ENCODE measurements around the gene LRRC37A.
"Not testable (repeated sequence)": the region's sequence is repeated elsewhere in the genome, so short reads cannot be mapped to it uniquely, and the experiment has no call there.

LRRC37A gene

GRCh38 chr17:46294831-46295230 lies at the start of gene LRRC37A:
LRRC37A (plus strand) TSS chr17:46295131; CDS start chr17:46295134, 3 bp downstream.
- H3K27me3 ChIP-seq (ENCODE audit: insufficient read depth, insufficient read length); H3K4me1 ChIP-seq (ENCODE audit: insufficient read depth, insufficient read length); H3K4me3 ChIP-seq (ENCODE audit: insufficient read length, low read depth); H3K9me3 ChIP-seq (ENCODE audit: insufficient read depth, low read length); H3K36me3 ChIP-seq (ENCODE audit: insufficient read depth, insufficient read length, low read length); DNase-seq (ENCODE audit: low read depth, low spot score); H3K9ac ChIP-seq (ENCODE audit: insufficient read length, low read depth): not testable (repeated sequence)

- not testable (repeated sequence) for H3K9me3 ChIP-seq (ENCODE audit: insufficient read depth, low read length); H3K4me1 ChIP-seq (ENCODE audit: insufficient read depth, insufficient read length); H3K9ac ChIP-seq (ENCODE audit: insufficient read length, low read depth); H3K27me3 ChIP-seq (ENCODE audit: insufficient read depth, insufficient read length); H3K36me3 ChIP-seq (ENCODE audit: insufficient read depth, insufficient read length, low read length); DNase-seq (ENCODE audit: low read depth, low spot score); H3K4me3 ChIP-seq (ENCODE audit: insufficient read length, low read depth)
Measured at GRCh38 chr17:46249153-46249552, 45.8 kb upstream of the LRRC37A start.

DNA sequence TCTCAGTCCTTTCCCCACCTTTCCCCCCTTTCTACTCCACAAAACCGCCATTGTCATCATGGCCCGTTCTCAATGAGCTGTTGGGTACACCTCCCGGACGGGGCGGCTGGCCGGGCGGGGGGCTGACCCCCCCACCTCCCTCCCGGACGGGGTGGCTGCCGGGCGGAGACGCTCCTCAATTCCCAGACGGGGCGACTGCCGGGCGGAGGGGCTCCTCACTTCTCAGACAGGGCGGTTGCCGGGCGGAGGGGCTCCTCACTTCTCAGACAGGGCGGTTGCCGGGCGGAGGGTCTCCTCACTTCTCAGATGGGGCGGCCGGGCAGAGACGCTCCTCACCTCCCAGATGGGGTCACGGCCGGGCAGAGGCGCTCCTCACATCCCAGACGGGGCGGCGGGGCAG lies 42.1 kb upstream of the LRRC37A start:
- H3K4me3 ChIP-seq (ENCODE audit: insufficient read length, low read depth); H3K4me1 ChIP-seq (ENCODE audit: insufficient read depth, insufficient read length); DNase-seq (ENCODE audit: low read depth, low spot score); H3K27me3 ChIP-seq (ENCODE audit: insufficient read depth, insufficient read length); H3K36me3 ChIP-seq (ENCODE audit: insufficient read depth, insufficient read length, low read length); H3K9ac ChIP-seq (ENCODE audit: insufficient read length, low read depth); H3K9me3 ChIP-seq (ENCODE audit: insufficient read depth, low read length): not testable (repeated sequence)

GRCh38 chr17:46253722-46254121 lies 41.2 kb upstream of the LRRC37A start:
- H3K36me3 ChIP-seq (ENCODE audit: insufficient read depth, insufficient read length, low read length); H3K4me1 ChIP-seq (ENCODE audit: insufficient read depth, insufficient read length); H3K9me3 ChIP-seq (ENCODE audit: insufficient read depth, low read length); H3K4me3 ChIP-seq (ENCODE audit: insufficient read length, low read depth); H3K9ac ChIP-seq (ENCODE audit: insufficient read length, low read depth); H3K27me3 ChIP-seq (ENCODE audit: insufficient read depth, insufficient read length); DNase-seq (ENCODE audit: low read depth, low spot score): not testable (repeated sequence)

GRCh38 chr17:46254215-46254614 lies 40.7 kb upstream of the LRRC37A start:
- H3K9me3 ChIP-seq (ENCODE audit: insufficient read depth, low read length); H3K4me1 ChIP-seq (ENCODE audit: insufficient read depth, insufficient read length); H3K9ac ChIP-seq (ENCODE audit: insufficient read length, low read depth); H3K27me3 ChIP-seq (ENCODE audit: insufficient read depth, insufficient read length); DNase-seq (ENCODE audit: low read depth, low spot score); H3K4me3 ChIP-seq (ENCODE audit: insufficient read length, low read depth); H3K36me3 ChIP-seq (ENCODE audit: insufficient read depth, insufficient read length, low read length): not testable (repeated sequence)

DNA sequence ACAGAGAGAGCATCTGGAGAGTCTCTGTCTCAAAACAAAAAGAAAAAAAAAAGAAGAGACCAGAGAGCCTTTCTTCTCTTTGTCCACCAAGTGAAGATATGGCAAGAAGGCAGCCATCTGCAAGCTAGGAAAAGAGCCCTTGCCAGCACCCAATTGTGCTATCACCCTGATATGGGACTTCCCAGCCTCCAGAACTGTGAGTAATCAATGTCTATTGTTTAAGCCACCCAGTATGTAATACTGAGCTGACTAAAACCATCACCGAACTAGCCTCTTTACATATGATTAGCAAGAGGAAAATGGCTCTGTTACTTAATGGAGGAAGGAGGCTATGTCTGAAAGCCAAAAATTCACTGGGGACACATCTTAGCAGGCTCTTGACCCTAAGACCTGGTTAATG lies 38.6 kb upstream of the LRRC37A start:
- H3K4me3 ChIP-seq (ENCODE audit: insufficient read length, low read depth); H3K4me1 ChIP-seq (ENCODE audit: insufficient read depth, insufficient read length); DNase-seq (ENCODE audit: low read depth, low spot score); H3K9ac ChIP-seq (ENCODE audit: insufficient read length, low read depth); H3K36me3 ChIP-seq (ENCODE audit: insufficient read depth, insufficient read length, low read length); H3K9me3 ChIP-seq (ENCODE audit: insufficient read depth, low read length): not testable (repeated sequence)
- H3K27me3 ChIP-seq (ENCODE audit: insufficient read depth, insufficient read length) = peaks cover 12% of the 10 kb centered on the region

GRCh38 chr17:46259845-46260661 lies 34.9 kb upstream of the LRRC37A start:
- not testable (repeated sequence) for H3K36me3 ChIP-seq (ENCODE audit: insufficient read depth, insufficient read length, low read length); H3K9me3 ChIP-seq (ENCODE audit: insufficient read depth, low read length); H3K4me1 ChIP-seq (ENCODE audit: insufficient read depth, insufficient read length); DNase-seq (ENCODE audit: low read depth, low spot score); H3K9ac ChIP-seq (ENCODE audit: insufficient read length, low read depth)
- H3K4me3 ChIP-seq (ENCODE audit: insufficient read length, low read depth) = peak overlapping the region; percentile 28
- peaks cover 23% of the 10 kb centered on the region for H3K27me3 ChIP-seq (ENCODE audit: insufficient read depth, insufficient read length)

- DNase-seq (ENCODE audit: low read depth, low spot score) = no peak
- H3K27me3 ChIP-seq (ENCODE audit: insufficient read depth, insufficient read length) = peaks cover 43% of the 10 kb centered on the region
- no peak for TF ChIP-seq YY1 (IDR thresholded peaks at IDR 0.05; ENCODE audit: insufficient read depth, insufficient read length)
- TF ChIP-seq ZNF274 (IDR thresholded peaks at IDR 0.05; ENCODE audit: low read depth, low read length) = no peak
- no peak for TF ChIP-seq SUZ12 (IDR thresholded peaks at IDR 0.05; ENCODE audit: extremely low read depth, insufficient read depth, insufficient read length)
- H3K4me1 ChIP-seq (ENCODE audit: insufficient read depth, insufficient read length) = peaks cover 2% of the 10 kb centered on the region
- no peak overlapping the region for H3K4me3 ChIP-seq (ENCODE audit: insufficient read length, low read depth)
- H3K9me3 ChIP-seq (ENCODE audit: insufficient read depth, low read length) = no peaks in the 10 kb centered on the region
- H3K36me3 ChIP-seq (ENCODE audit: insufficient read depth, insufficient read length, low read length) = no peaks in the 10 kb centered on the region
- no peak overlapping the region for H3K9ac ChIP-seq (ENCODE audit: insufficient read length, low read depth)
Measured at GRCh38 chr17:46262271-46262670, 32.7 kb upstream of the LRRC37A start.

Measured in NT2/D1 (cell line).